Activated CD4-positive, alpha-beta T cell treated with anti-CD3 and anti-CD28 coated beads, Interleukin-2, Interleukin-6, amounts not matched to agents 100 ng/mL and 50 ng/mL, durations not matched to agents 16 hours and 8 hours (primary cell): Measurements from ENCODE around the gene EVI5.

Source experiments
- DNase-seq: peaks from one replicate; pipeline ENCODE4 v3.0.0-alpha.2; 2020

EVI5 gene

DNA sequence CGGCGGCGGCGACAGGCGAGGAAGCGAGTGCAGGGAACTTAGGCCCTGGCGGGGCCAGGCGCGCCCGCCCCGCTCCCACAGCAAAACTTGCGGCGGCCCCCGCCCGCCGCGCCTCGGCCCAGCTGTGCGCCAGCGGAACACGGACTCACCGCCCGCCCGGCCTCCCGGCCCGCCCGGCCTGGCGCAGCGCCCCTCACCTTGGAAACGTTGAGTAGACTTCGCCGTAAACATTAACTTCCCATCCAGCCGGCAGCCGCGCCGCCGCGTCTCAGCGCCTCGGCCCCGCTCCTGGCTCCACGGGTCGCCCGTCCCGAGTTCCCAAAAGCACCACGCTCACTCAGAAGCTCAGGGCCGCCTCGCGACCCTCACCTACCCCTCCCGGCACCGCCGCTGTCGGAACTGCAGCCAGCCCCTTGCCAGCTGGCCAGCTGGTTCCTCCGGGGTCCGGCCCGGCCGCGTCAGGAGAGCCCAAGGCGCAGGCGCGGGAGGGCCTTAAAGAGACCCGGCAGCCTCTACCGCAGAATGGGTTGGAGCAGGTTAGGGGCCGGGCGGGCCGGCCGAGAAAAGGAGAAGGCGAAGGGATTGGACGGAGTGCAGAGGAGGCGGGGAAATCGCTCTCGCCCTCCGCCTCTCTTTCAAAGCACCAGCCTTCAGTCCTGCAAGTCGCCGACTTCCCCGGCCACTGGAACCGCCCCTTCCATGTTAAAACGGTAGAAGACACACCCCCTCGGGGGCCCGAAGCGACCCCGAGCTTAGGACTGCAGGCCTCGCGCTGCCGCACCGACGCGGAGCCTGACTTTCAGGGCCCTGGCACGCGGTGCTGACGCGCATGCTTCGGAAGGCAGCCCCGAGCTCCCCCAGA lies at the start of gene EVI5:
EVI5 (minus strand) TSS at position 470 of the 862 bp plus-strand sequence. CDS start 48,562 bp downstream, outside the sequence.
- peak; percentile 63 for DNase-seq

DNA sequence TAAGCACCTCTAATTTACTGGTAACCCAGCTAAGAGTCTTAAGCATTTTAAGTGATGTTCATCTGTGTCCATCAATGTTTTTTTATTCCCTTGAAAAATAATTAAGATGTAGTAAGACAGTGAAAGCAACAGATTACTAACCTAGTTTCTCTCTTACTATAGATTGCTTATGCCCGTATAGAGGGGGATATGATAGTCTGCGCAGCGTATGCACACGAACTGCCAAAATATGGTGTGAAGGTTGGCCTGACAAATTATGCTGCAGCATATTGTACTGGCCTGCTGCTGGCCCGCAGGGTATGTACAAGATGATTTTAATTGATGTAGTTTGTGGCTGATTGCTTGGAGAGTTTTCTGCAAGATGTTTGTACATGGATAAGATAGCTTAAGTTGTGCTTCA lies 49.7 kb upstream of the EVI5 start:
- no peak for DNase-seq

DNA sequence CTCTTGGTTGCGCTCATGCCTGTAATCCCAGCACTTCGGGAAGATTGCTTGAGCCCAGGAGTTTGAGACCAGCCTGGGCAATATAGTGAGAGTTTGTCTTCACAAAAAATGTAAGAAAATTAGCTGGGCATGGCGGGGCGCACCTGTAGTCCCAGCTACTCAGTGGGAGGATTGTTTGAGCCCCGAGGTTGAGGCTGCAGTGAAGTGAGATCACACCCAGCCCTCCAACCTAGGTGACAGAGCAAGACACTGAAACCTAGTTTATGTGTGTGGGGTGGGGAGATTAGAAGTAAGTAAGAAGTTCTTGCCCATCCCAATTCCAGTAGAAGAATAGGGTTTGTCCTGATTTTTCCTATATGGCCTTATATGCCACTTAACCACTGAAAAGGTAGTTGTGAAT lies 48.9 kb upstream of the EVI5 start:
- peak; percentile 28 for DNase-seq

DNA sequence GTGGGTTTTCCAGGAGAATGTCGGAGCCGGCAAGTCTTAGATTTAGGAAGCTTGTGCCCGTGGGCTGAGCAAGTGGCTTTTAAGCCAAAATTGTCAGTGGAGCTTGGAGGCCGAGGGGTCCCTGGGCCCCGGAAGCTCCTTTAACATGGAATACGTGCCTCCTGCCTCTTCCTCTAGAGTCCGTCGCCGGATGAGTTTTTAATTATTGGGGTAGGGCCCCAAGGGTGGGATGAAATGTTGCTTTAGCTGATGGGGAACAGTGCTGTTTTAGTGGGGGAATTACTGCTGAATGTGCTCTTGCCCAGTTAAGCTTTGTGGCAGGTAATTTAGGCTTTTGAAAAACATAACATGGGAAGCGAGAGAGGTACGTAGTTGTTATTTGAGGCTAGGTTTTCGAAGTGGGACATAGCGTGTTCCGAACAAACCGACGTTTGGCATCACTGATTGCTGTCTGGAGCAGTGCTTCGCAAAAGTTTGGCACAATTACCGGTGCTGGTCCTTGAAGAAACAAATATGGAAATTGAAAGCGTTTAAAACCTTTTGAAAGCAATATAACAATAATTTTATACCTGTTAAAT lies 47.7 kb upstream of the EVI5 start:
- no peak for DNase-seq

- peak; percentile 99 for DNase-seq
Observed at GRCh38 chr1:92831762-92832536, 47.0 kb upstream of the EVI5 start, which contains the start of gene RPL5. Gene RPL5 (plus strand): TSS chr1:92832040. CDS start chr1:92832115, 75 bp downstream.

- DNase-seq = no peak
Observed at GRCh38 chr1:92831368-92831761, 46.5 kb upstream of the EVI5 start.

DNA sequence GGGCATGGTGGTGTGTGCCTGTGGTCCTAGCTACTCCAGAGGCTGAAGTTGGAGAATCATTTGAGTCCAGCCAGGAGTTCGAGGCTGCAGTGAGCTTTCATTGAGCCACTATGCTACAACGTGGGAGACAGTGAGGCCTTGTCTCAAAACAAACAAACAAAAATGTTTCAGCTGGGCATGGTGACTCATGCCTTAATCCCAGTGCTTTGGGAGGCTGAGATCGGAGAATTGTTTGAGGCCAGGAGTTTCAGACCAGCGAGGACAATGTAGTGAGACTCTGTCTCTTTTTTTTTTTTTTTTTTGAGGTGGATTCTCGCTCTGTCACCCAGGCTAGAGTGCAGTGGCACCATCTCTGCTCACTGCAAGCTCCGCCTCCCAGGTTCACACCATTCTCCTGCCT lies 41.9 kb upstream of the EVI5 start:
- DNase-seq = no peak

DNA sequence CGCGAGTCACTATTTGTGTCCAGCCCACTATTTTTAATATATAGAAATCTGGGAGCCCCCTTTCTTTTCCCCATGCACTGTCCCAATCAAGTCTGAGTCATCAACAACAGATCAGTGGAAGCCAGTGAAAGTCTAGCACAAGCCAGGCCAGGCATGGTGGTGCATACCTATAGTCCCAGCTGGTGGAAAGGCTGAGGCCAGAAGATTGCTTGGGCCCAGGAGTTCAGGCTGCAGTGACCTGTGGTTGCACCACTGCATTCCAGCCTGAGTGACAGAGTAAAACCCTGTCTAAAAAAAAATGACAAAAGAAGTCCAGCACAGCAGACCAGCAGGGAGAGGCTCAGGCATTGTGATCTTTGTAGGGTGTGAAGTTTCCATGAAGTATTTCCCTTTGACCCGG lies 38.0 kb upstream of the EVI5 start:
- DNase-seq = no peak

GRCh38 chr1:92820551-92820950 lies 35.6 kb upstream of the EVI5 start:
- no peak for DNase-seq

GRCh38 chr1:92820024-92820423 lies 35.1 kb upstream of the EVI5 start:
- DNase-seq = no peak

GRCh38 chr1:92817986-92818764 lies 33.3 kb upstream of the EVI5 start:
- peak; percentile 42 for DNase-seq

GRCh38 chr1:92817137-92817697 lies 32.3 kb upstream of the EVI5 start:
- DNase-seq = no peak

DNA sequence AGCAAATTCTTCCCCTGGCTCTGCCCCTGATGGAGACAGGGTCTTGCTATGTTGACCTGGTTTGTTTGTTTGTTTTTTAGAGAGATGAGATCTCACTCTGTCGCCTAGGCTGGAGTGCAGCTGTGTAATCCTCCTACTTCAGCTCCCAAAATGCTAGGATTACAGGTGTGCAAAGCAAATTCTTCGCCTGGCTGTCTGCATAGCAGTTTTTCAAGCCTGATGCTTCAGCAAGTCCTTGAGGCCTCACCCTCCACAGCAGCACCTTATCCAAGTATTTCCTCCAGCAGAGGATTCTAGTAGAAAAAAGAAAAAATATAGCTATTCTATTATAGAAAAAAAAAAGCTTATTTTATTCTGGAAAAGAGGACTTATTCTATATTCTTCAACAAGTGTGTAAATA lies 31.8 kb upstream of the EVI5 start:
- DNase-seq = no peak

DNA sequence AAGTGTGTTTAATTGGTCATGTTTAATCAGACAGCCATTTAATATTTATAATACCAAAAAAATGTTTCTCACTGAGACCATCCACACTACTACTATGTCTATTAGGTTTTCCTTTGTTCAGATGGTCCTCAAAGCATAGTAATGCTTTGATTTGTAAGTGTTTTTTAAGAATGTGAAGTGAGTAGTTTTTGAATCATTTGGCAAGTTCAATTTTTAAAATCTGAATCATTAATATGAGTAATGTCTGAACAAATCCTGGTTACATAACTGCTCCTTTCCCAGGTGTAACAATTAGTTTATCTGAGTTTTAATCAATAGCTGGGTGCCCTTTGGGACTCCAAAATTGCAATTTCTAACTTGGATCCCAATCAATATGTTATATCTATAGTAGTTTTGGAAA lies 23.5 kb upstream of the EVI5 start:
- DNase-seq = no peak

DNA sequence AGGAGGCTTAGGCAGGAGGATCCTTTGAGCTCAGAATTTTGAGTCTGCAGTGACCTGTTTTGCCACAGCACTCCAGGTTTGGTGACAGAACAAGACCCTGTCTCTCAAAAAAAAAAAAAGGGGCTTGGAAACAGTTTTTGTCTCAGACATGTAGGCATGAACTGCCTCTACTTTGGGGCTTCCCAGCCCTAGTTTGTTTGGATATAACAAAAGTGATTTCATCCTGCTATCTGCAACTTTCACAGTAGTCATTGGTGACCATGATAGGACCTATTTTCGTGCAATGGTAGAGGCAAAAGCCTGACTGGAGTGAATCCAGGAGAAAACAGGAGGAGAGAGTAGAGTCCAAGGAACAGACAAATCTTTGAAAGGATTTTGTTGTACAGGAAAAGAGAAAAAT lies 20.3 kb upstream of the EVI5 start:
- DNase-seq = no peak

DNA sequence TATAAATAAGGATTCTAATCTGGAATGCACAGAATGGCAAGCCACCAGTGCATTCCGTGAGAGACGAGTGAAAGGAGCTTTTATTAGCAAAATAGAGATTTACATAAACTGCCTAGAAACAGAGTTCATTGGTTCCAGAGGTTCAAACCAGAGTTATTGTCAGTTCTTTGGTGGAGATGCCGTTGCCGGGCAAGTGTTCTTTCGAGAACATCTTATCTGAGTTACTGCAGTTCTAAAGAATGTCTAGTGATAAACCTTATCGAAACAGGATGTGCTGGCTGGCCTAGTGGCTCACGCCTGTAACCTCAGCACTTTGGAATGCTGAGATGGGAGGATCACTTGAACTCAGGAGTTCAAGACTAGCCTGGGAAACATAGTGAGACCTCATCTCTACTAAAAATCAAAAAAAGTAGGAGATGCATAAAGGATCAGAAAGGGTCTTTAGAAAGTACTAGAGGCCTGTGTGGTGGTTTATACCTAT lies 19.9 kb upstream of the EVI5 start:
- no peak for DNase-seq

DNA sequence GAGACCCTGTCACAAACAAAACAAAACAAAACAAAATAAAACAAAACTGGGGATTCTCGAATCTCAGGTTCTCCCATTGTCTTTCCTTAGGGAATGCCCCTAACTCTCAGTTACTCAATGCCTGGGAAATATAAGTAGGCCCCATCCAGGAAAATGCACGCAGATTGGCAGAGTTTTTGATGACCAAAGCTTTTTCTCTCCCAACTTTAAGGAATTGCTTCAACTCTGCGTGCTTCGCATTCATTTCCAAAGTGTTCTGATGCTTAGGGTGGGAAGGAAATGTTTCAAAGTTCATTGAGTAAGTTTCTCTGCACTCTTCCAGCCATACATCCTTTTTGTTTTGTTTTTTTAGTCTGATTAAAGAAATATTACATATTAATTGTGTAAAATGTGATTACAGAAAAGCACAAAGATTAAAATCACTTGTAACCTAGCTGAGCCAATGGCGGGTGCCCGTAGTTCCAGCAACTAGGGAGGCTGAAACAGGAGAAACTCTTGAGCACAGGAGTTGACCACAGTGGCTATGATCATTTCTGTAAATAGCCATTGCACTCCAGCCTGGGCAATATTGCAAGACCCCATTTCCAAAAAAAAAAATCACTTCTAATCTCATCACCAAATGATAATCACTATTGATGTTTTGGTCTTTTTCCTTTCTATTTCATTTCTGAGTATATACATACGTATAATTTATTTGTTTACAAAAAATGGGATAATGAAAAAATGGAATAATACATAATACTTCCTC lies 18.4 kb upstream of the EVI5 start:
- DNase-seq = no peak

GRCh38 chr1:92797961-92798360 lies 13.1 kb upstream of the EVI5 start:
- DNase-seq = no peak

DNA sequence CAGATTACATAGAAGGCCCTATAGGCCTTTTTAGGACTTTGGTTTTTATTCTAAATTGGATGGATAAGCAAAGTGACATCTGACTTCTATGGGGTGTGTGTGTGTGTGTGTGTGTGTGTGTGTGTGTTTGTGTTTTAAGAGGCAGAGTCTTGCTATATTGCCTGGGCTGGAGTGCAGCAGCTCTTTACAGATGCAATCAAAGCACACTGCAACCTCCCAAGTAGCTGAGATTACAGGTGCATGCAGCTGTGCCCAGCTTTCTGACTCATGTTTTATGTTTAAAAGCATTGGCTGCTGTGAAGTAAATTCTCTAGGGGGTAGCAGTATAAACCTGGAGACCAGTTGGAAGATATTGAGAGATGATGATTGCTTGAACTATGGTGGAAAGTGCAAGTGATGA lies 12.4 kb upstream of the EVI5 start:
- DNase-seq = no peak

- no peak for DNase-seq
Observed at GRCh38 chr1:92795166-92795565, 10.3 kb upstream of the EVI5 start.

GRCh38 chr1:92792340-92792782 lies 7.5 kb upstream of the EVI5 start:
- DNase-seq = no peak
